ENCODE data around the gene TUT7.
A peak's percentile ranks its signal among the peaks of the same experiment; 100 is the strongest.

Gene TUT7

DNA sequence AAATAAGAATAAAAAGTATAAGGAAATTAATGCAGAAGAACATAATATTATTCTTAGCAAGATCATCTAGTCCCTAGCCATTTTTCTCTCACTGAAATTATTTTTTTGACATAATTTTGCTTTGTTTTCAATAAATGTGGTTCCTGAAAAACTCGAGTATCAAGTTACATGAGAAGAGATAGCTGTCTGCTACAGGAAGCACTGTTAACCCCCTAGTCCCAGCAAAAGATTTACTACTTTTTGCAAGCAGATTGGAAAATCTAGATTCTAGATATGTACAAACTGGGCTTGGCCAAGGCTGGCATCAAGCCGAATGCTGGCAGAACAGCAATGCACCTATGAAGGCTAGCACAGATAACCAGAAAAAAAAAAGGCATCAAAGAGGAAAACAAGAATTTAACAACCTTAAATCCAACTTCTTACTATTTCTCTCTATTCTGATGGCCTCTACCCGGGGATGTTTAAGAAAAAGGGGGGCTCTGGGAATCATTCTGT lies 49.9 kb downstream of the TUT7 start:
- peaks cover 67% of the 10 kb centered on the region for H3K36me3 ChIP-seq (replicated peaks; ENCODE audit: low read depth, low read length)
- H3K4me3 ChIP-seq (ENCODE audit: low read length), result no peak overlapping the region
- no peaks in the 10 kb centered on the region for H3K27me3 ChIP-seq (ENCODE audit: low read depth, low read length)
- no peaks in the 10 kb centered on the region for H3K9me3 ChIP-seq (ENCODE audit: insufficient read depth, low read length)
- H3K9ac ChIP-seq (ENCODE audit: low read length), result no peak overlapping the region
- H2AFZ ChIP-seq (ENCODE audit: low read depth, low read length), result no peak overlapping the region
- no peak overlapping the region for H3K27ac ChIP-seq (ENCODE audit: low read length)
- no peaks in the 10 kb centered on the region for H4K20me1 ChIP-seq (ENCODE audit: insufficient read depth, low read length)
- peaks cover 23% of the 10 kb centered on the region for H3K4me1 ChIP-seq (ENCODE audit: low read length)
- H3K4me2 ChIP-seq (ENCODE audit: low read length), result no peak overlapping the region
- no peak for TF ChIP-seq EZH2phosphoT487 (IDR thresholded peaks at IDR 0.05; ENCODE audit: low read depth)
- TF ChIP-seq, protein P1, sequence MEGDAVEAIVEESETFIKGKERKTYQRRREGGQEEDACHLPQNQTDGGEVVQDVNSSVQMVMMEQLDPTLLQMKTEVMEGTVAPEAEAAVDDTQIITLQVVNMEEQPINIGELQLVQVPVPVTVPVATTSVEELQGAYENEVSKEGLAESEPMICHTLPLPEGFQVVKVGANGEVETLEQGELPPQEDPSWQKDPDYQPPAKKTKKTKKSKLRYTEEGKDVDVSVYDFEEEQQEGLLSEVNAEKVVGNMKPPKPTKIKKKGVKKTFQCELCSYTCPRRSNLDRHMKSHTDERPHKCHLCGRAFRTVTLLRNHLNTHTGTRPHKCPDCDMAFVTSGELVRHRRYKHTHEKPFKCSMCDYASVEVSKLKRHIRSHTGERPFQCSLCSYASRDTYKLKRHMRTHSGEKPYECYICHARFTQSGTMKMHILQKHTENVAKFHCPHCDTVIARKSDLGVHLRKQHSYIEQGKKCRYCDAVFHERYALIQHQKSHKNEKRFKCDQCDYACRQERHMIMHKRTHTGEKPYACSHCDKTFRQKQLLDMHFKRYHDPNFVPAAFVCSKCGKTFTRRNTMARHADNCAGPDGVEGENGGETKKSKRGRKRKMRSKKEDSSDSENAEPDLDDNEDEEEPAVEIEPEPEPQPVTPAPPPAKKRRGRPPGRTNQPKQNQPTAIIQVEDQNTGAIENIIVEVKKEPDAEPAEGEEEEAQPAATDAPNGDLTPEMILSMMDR (IDR thresholded peaks at IDR 0.05; ENCODE audit: low read depth, low read length), result no peak
- no peaks in the 10 kb centered on the region for H3K79me2 ChIP-seq (ENCODE audit: low read length)

DNA sequence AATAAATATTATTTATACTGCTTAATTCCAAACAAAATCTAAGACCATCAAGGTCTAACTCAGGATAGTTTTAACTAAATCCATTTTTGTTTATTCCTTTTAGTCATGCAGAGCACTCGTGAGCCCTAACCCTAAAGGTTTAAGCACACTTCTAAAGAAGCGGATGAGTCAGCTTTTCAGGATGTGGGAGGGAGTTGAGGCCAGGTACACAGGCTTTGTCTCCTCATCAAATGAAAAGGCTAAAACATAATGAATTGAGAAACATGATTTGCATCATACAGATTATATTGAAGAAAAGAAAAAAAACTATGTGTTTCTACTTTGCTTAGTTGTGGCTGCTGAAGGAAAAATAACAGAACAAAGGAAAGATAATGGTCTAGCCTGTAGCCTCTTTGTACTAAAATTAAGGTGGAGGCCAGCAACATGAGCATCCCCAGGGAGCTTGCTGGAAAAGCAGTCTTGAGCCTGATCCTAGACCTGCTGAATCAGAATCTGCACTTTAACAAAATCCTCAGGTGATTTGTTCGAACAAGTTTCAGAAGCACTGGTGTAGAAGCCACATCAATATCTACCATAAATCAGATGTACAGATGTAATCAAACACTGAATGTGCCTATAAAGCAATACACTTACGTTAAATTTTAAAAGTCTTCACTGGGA lies 50.8 kb downstream of the TUT7 start:
- Histone ChIP-seq H2AFZ (ENCODE audit: low read depth, low read length) (no peak overlapping the region), H3K4me1 (ENCODE audit: low read length) (peaks cover 27% of the 10 kb centered on the region), H4K20me1 (ENCODE audit: insufficient read depth, low read length) (no peaks in the 10 kb centered on the region), H3K79me2 (ENCODE audit: low read length) (no peaks in the 10 kb centered on the region), H3K27me3 (ENCODE audit: low read depth, low read length) (no peaks in the 10 kb centered on the region), H3K36me3 (replicated peaks; ENCODE audit: low read depth, low read length) (peaks cover 67% of the 10 kb centered on the region), H3K4me2 (ENCODE audit: low read length) (no peak overlapping the region), H3K4me3 (ENCODE audit: low read length) (no peak overlapping the region), H3K9ac (ENCODE audit: low read length) (no peak overlapping the region), H3K27ac (ENCODE audit: low read length) (no peak overlapping the region), H3K9me3 (ENCODE audit: insufficient read depth, low read length) (no peaks in the 10 kb centered on the region)
- no peak for TF ChIP-seq EZH2phosphoT487 (IDR thresholded peaks at IDR 0.05; ENCODE audit: low read depth)
- TF ChIP-seq, protein P1 (IDR thresholded peaks at IDR 0.05; ENCODE audit: low read depth, low read length), result no peak

DNA sequence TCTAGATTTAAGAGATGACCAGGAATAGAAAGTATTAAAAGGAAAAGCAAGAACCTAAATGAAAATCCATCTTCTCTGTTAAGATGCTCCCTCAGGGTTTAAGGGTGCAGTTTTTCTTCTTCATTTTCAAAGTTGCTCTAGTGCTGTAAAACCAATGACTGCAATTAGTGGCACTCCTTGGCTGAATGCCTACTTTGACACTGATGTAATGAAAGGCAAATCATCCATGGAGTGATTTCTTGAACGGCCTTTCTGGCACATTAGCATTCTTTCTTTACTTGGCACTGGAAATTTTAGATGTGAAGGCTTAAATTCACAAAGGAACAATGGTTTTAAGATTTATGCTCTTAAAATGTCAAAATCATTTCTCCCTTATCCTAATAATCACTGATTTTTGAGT lies 52.5 kb downstream of the TUT7 start:
- Histone ChIP-seq H3K4me1 (ENCODE audit: low read length) (peaks cover 27% of the 10 kb centered on the region), H3K36me3 (replicated peaks; ENCODE audit: low read depth, low read length) (peaks cover 69% of the 10 kb centered on the region), H4K20me1 (ENCODE audit: insufficient read depth, low read length) (no peaks in the 10 kb centered on the region), H3K9ac (ENCODE audit: low read length) (no peak overlapping the region), H3K9me3 (ENCODE audit: insufficient read depth, low read length) (no peaks in the 10 kb centered on the region), H3K79me2 (ENCODE audit: low read length) (no peaks in the 10 kb centered on the region), H3K4me2 (ENCODE audit: low read length) (no peak overlapping the region), H2AFZ (ENCODE audit: low read depth, low read length) (no peak overlapping the region), H3K27ac (ENCODE audit: low read length) (no peak overlapping the region), H3K4me3 (ENCODE audit: low read length) (no peak overlapping the region), H3K27me3 (ENCODE audit: low read depth, low read length) (no peaks in the 10 kb centered on the region)
- TF ChIP-seq, protein P1 (IDR thresholded peaks at IDR 0.05; ENCODE audit: low read depth, low read length), result no peak
- no peak for TF ChIP-seq EZH2phosphoT487 (IDR thresholded peaks at IDR 0.05; ENCODE audit: low read depth)

DNA sequence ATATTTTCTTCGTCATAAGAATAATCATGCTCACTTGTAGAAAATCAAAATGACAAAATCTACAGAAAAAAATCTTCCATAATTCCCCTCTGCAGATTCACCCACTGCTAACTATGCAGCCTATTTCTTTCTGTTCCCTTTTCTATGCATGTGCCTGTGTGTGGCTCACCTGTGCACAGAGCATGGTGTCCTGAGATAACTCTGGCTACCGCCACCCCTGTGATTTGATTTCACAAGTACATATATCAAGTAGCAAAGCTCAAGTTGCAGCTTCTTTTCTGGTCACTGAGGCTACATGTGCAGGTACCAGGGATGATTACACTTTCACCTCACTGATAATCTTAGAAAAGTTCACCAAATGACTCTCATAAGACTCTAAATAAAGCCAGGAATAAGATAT lies 53.5 kb downstream of the TUT7 start:
- Histone ChIP-seq H3K79me2 (ENCODE audit: low read length) (no peaks in the 10 kb centered on the region), H3K4me1 (ENCODE audit: low read length) (peaks cover 27% of the 10 kb centered on the region), H2AFZ (ENCODE audit: low read depth, low read length) (no peak overlapping the region), H3K27ac (ENCODE audit: low read length) (peak overlapping the region; percentile 33), H3K4me2 (ENCODE audit: low read length) (peak overlapping the region; percentile 35), H3K27me3 (ENCODE audit: low read depth, low read length) (no peaks in the 10 kb centered on the region), H3K4me3 (ENCODE audit: low read length) (no peak overlapping the region), H3K9me3 (ENCODE audit: insufficient read depth, low read length) (no peaks in the 10 kb centered on the region), H3K9ac (ENCODE audit: low read length) (no peak overlapping the region), H4K20me1 (ENCODE audit: insufficient read depth, low read length) (no peaks in the 10 kb centered on the region), H3K36me3 (replicated peaks; ENCODE audit: low read depth, low read length) (peaks cover 70% of the 10 kb centered on the region)
- TF ChIP-seq, protein P1 (IDR thresholded peaks at IDR 0.05; ENCODE audit: low read depth, low read length), result no peak
- no peak for TF ChIP-seq EZH2phosphoT487 (IDR thresholded peaks at IDR 0.05; ENCODE audit: low read depth)

All from OCI-LY3 (cell line).